ENCODE results near the gene CDK5R2.

GRCh38 chr2:219003267-219003634 is 43.8 kb downstream of the CDK5R2 start:
- TF ChIP-seq, protein P1, sequence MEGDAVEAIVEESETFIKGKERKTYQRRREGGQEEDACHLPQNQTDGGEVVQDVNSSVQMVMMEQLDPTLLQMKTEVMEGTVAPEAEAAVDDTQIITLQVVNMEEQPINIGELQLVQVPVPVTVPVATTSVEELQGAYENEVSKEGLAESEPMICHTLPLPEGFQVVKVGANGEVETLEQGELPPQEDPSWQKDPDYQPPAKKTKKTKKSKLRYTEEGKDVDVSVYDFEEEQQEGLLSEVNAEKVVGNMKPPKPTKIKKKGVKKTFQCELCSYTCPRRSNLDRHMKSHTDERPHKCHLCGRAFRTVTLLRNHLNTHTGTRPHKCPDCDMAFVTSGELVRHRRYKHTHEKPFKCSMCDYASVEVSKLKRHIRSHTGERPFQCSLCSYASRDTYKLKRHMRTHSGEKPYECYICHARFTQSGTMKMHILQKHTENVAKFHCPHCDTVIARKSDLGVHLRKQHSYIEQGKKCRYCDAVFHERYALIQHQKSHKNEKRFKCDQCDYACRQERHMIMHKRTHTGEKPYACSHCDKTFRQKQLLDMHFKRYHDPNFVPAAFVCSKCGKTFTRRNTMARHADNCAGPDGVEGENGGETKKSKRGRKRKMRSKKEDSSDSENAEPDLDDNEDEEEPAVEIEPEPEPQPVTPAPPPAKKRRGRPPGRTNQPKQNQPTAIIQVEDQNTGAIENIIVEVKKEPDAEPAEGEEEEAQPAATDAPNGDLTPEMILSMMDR (IDR thresholded peaks at IDR 0.05; ENCODE audit: insufficient read depth, low read length), result no peak
- TF ChIP-seq POLR2AphosphoS5 (IDR thresholded peaks at IDR 0.05; ENCODE audit: low read depth), result no peak
